Thyroid gland (tissue), 4 donors: Measurements from ENCODE around the gene MYPN.

Experiments used
- CTCF ChIP-seq, 6 experiments: fragments of 200-600 bp in 3 of 6; fragments of 450-650 bp in 3 of 6; sonication (generic) in 3 of 6; IDR thresholded peaks; one replicate each; pipeline ENCODE4 v1.5.1; 2016 to 2019; ENCODE audit warnings: antibody characterized with exemption in 6 of 6, mild to moderate bottlenecking in 2 of 6, inconsistent platforms in 1 of 6, moderate library complexity in 1 of 6
- POLR2A ChIP-seq, 2 donors: fragments of 450-650 bp; IDR thresholded peaks; one replicate each; pipeline ENCODE4 v1.6.1; 2017; ENCODE audit warnings: antibody characterized with exemption in 2 of 2, mild to moderate bottlenecking in 2 of 2, moderate library complexity in 1 of 2

- TF ChIP-seq CTCF (IDR thresholded peaks at IDR 0.05) (no peak), POLR2A (IDR thresholded peaks at IDR 0.05) (no peak)
Measured at GRCh38 chr10:68105820-68106219, 3.5 kb upstream of the MYPN start.
